CD4-positive, alpha-beta memory T cell (primary cell): ENCODE results near the gene PDSS2. TPM values are rescaled to one million over a fixed set of nuclear protein-coding genes. Genes with fewer than 3 reads are reported as not detected.
"Not testable (repeated sequence)": the region's sequence is repeated elsewhere in the genome, so short reads cannot be mapped to it uniquely, and the experiment has no call there.

ENCODE experiments used
- CTCF ChIA-PET: fragments of 350-600 bp; sonication (Branson Sonifier 250); formaldehyde crosslinking; loops from one replicate; lab custom pipeline; 2021; ENCODE audit warnings: inconsistent platforms; ENCODE audit not compliant: partially characterized antibody; lab: Charles Lee
- POLR2A ChIA-PET: fragments of 350-600 bp; sonication (Branson Sonifier 250); formaldehyde crosslinking; loops from one replicate; lab custom pipeline; 2021; ENCODE audit not compliant: partially characterized antibody; lab: Charles Lee
- DNase-seq, 5 donors: peaks; one replicate each; pipeline versions ENCODE4 v3.0.0 to v3.0.0-alpha.2; 2020 to 2022; ENCODE audit warnings: mixed read lengths in 1 of 5
- H3K27ac ChIP-seq: one replicate; pipeline ENCODE4 v1.7.0; 2013; ENCODE audit warnings: low read depth, low read length
- H3K27me3 ChIP-seq: 2 replicates; pipeline ENCODE4 v1.7.0; 2013; ENCODE audit warnings: mild to moderate bottlenecking, low read length, moderate library complexity; ENCODE audit not compliant: insufficient read depth
- H3K36me3 ChIP-seq: 2 replicates; pipeline ENCODE4 v1.7.0; 2013; ENCODE audit warnings: mild to moderate bottlenecking, low read length, moderate library complexity; ENCODE audit not compliant: insufficient read depth
- H3K4me1 ChIP-seq: 2 replicates; pipeline ENCODE4 v1.7.0; 2013; ENCODE audit warnings: mild to moderate bottlenecking, low read length, moderate library complexity; ENCODE audit not compliant: insufficient read depth
- H3K4me3 ChIP-seq, 2 donors: one replicate each; pipeline ENCODE4 v1.7.0; 2013; ENCODE audit warnings: low read length in 2 of 2, mild to moderate bottlenecking in 1 of 2
- H3K9me3 ChIP-seq, 2 donors: one replicate each; pipeline ENCODE4 v1.7.0; 2013; ENCODE audit warnings: low read length in 2 of 2, control low read depth in 1 of 2; ENCODE audit not compliant: control insufficient read depth in 1 of 2
- H3K27ac Mint-ChIP-seq, 7 donors: one replicate each; pipeline ENCODE4 v1.8.0; 2020 to 2021; ENCODE audit warnings: mixed read lengths in 7 of 7, mild to moderate bottlenecking in 6 of 7, inconsistent platforms in 3 of 7, moderate library complexity in 3 of 7
- H3K27me3 Mint-ChIP-seq, 2 donors: one replicate each; pipeline ENCODE4 v1.8.0; 2020 to 2021; ENCODE audit warnings: mixed read lengths in 2 of 2
- H3K36me3 Mint-ChIP-seq, 2 donors: one replicate each; pipeline ENCODE4 v1.8.0; 2020 to 2021; ENCODE audit warnings: mixed read lengths in 2 of 2, inconsistent platforms in 1 of 2, mild to moderate bottlenecking in 1 of 2
- H3K4me1 Mint-ChIP-seq, 4 donors: one replicate each; pipeline ENCODE4 v1.8.0; 2020 to 2021; ENCODE audit warnings: mixed read lengths in 4 of 4, mild to moderate bottlenecking in 1 of 4
- H3K4me3 Mint-ChIP-seq, 8 donors: one replicate each; pipeline ENCODE4 v1.8.0; 2020 to 2021; ENCODE audit warnings: mixed read lengths in 8 of 8, mild to moderate bottlenecking in 7 of 8, moderate library complexity in 6 of 8, inconsistent platforms in 3 of 8
- H3K9me3 Mint-ChIP-seq, 8 donors: one replicate each; pipeline ENCODE4 v1.8.0; 2020 to 2021; ENCODE audit warnings: mixed read lengths in 8 of 8, mild to moderate bottlenecking in 5 of 8, inconsistent platforms in 3 of 8, moderate library complexity in 1 of 8
- intact Hi-C: fragments of 100-400 bp; cut with micrococcal nuclease; formaldehyde crosslinking; loops from one replicate; pipeline ENCODE4 v1.15.1; 2023
- polyA plus RNA-seq, 2 donors: library from polyadenylated mRNA; unstranded; fragments of 300-500 nt; fragmentation: Illumina TruSeq; gene quantifications; one replicate each; pipeline ENCODE4 v1.2.3, GENCODE V29; 2021
- total RNA-seq, 2 experiments: library from RNA; stranded (reverse); gene quantifications; one replicate each; pipeline ENCODE4 v1.2.3, GENCODE V29; 2021

PDSS2 gene
- total and polyA plus RNA-seq, 4 experiments from 2014 or later = 10.0 to 14.3 (median 12.2) TPM

GRCh38 chr6:107122748-107123147 lies 336.6 kb downstream of the PDSS2 start:
- no peak overlapping the region for H3K27ac Mint-ChIP-seq
- Histone ChIP-seq H3K27me3 (no peaks in the 10 kb centered on the region), H3K4me1 (no peaks in the 10 kb centered on the region), H3K4me3 (no peak overlapping the region), H3K36me3 (no peaks in the 10 kb centered on the region), H3K9me3 (no peaks in the 10 kb centered on the region), H3K27ac (no peak overlapping the region)
- no peaks in the 10 kb centered on the region for H3K36me3 Mint-ChIP-seq
- POLR2A ChIA-PET = no interaction called here
- H3K27me3 Mint-ChIP-seq = no peaks in the 10 kb centered on the region
- CTCF ChIA-PET = interaction anchor here (1.3 to 2.3 kb wide), 2 partner anchors 8 to 9 kb away, joined by 5 to 6 read pairs; no protein-coding TSS in a partner anchor
- no peak for DNase-seq
- intact Hi-C loops = no loop called here
- H3K9me3 Mint-ChIP-seq = no peaks in the 10 kb centered on the region
- no peaks in the 10 kb centered on the region for H3K4me1 Mint-ChIP-seq
- no peak overlapping the region for H3K4me3 Mint-ChIP-seq

GRCh38 chr6:107121964-107122495 lies 337.3 kb downstream of the PDSS2 start:
- peaks cover 0 to under 1% of the 10 kb centered on the region in 2 donors for H3K27me3 Mint-ChIP-seq
- POLR2A ChIA-PET = no interaction called here
- Histone ChIP-seq H3K27me3 (no peaks in the 10 kb centered on the region), H3K9me3 (no peaks in the 10 kb centered on the region), H3K36me3 (no peaks in the 10 kb centered on the region), H3K27ac (no peak overlapping the region), H3K4me3 (no peak overlapping the region), H3K4me1 (no peaks in the 10 kb centered on the region)
- no peaks in the 10 kb centered on the region for H3K4me1 Mint-ChIP-seq
- no peaks in the 10 kb centered on the region for H3K9me3 Mint-ChIP-seq
- no peaks in the 10 kb centered on the region for H3K36me3 Mint-ChIP-seq
- CTCF ChIA-PET = interaction anchor here (1.3 to 2.3 kb wide), 2 partner anchors 8 to 9 kb away, joined by 5 to 6 read pairs; no protein-coding TSS in a partner anchor
- intact Hi-C loops = no loop called here
- no peak overlapping the region for H3K4me3 Mint-ChIP-seq
- DNase-seq = no peak
- H3K27ac Mint-ChIP-seq = no peak overlapping the region

DNA sequence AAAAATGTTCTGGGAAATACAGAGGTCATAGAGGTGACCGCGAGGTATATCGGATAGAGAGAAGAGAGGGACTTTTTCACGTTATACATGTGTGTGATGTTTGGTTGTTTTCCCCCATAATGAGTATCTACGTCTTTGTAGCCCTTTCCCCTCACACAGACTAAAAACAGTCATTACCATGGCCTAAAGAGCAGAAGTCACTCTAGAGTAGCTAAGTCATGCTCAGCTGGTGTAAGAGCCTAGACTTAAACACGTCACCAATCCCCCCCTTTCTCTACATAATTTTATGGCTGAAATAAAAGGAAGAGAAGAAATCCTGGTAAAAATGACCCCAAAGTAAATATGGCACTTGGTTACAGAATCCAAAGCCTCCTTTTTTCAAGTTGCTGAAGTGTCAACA lies 338.1 kb downstream of the PDSS2 start:
- H3K27me3 Mint-ChIP-seq = peaks cover 3 to 5% of the 10 kb centered on the region in 2 donors
- ChIA-PET CTCF (interaction anchor here (2.3 kb wide), 1 partner anchor 10 kb away, joined by 6 read pairs; no protein-coding TSS in a partner anchor), POLR2A (no interaction called here)
- Histone ChIP-seq H3K27ac (no peak overlapping the region), H3K9me3 (no peaks in the 10 kb centered on the region), H3K27me3 (peaks cover 4% of the 10 kb centered on the region), H3K4me1 (peaks cover 7% of the 10 kb centered on the region), H3K4me3 (no peak overlapping the region), H3K36me3 (no peaks in the 10 kb centered on the region)
- no peak overlapping the region for H3K4me3 Mint-ChIP-seq
- H3K36me3 Mint-ChIP-seq = peaks cover 0 to under 1% of the 10 kb centered on the region in 2 donors
- DNase-seq = no peak
- intact Hi-C loops = no loop called here
- H3K4me1 Mint-ChIP-seq = peaks cover 4 to 7% (median 4%) of the 10 kb centered on the region in 4 donors
- no peaks in the 10 kb centered on the region for H3K9me3 Mint-ChIP-seq
- no peak overlapping the region for H3K27ac Mint-ChIP-seq

- H3K27ac Mint-ChIP-seq = no peak overlapping the region
- intact Hi-C loops = no loop called here
- H3K4me1 Mint-ChIP-seq = peaks cover 5 to 11% (median 8%) of the 10 kb centered on the region in 4 donors
- ChIA-PET CTCF (interaction anchor here (0.6 kb wide), 2 partner anchors 20 to 164 kb away, joined by 3 read pairs; no protein-coding TSS in a partner anchor), POLR2A (no interaction called here)
- Histone ChIP-seq H3K27me3 (peaks cover 5% of the 10 kb centered on the region), H3K9me3 (no peaks in the 10 kb centered on the region), H3K4me1 (peaks cover 12% of the 10 kb centered on the region), H3K27ac (no peak overlapping the region), H3K4me3 (no peak overlapping the region), H3K36me3 (no peaks in the 10 kb centered on the region)
- no peak for DNase-seq
- H3K4me3 Mint-ChIP-seq = no peak overlapping the region
- no peaks in the 10 kb centered on the region for H3K9me3 Mint-ChIP-seq
- peaks cover 3 to 5% of the 10 kb centered on the region in 2 donors for H3K27me3 Mint-ChIP-seq
- H3K36me3 Mint-ChIP-seq = peaks cover 0 to 3% of the 10 kb centered on the region in 2 donors
These were observed 339.0 kb downstream of the PDSS2 start for GRCh38 chr6:107120404-107120803.

- Mint-ChIP-seq H3K9me3 (no peaks in the 10 kb centered on the region), H3K27me3 (peaks cover 3 to 5% of the 10 kb centered on the region in 2 donors), H3K4me3 (no peak overlapping the region), H3K4me1 (peaks cover 5 to 11% (median 9%) of the 10 kb centered on the region in 4 donors), H3K36me3 (peaks cover 0 to 3% of the 10 kb centered on the region in 2 donors), H3K27ac (no peak overlapping the region)
- intact Hi-C loops = loop anchor here (5.0 to 10.0 kb wide), 2 partner anchors 142 to 674 kb away; no protein-coding TSS in a partner anchor
- Histone ChIP-seq H3K9me3 (no peaks in the 10 kb centered on the region), H3K27ac (no peak overlapping the region), H3K4me3 (no peak overlapping the region), H3K4me1 (peaks cover 13% of the 10 kb centered on the region), H3K36me3 (no peaks in the 10 kb centered on the region), H3K27me3 (peaks cover 5% of the 10 kb centered on the region)
- CTCF ChIA-PET = interaction anchor here (0.8 kb wide), 1 partner anchor 11 kb away, joined by 4 read pairs; no protein-coding TSS in a partner anchor
- POLR2A ChIA-PET = no interaction called here
- DNase-seq = no peak
These were observed 340.4 kb downstream of the PDSS2 start for GRCh38 chr6:107118976-107119375.

DNA sequence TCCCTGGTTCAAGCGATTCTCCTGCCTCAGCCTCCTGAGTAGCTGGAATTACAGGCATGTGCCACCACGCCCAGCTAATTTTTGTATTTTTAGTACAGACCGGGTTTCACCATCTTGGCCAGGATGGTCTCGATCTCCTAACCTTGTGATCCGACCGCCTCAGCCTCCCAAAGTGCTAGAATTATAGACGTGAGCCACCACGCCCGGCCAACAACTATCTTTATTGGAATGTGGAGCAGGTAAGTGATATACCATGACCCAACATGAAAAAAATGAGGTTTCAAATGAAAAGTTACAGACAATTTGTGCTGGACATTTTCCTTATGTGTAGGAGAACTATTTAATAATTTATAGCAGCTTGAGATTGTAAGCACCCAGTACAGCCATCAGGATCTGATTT lies 340.8 kb downstream of the PDSS2 start:
- peaks cover 18% of the 10 kb centered on the region for H3K4me1 ChIP-seq
- H3K36me3 ChIP-seq, H3K27ac ChIP-seq, POLR2A ChIA-PET, H3K4me3 Mint-ChIP-seq, H3K9me3 ChIP-seq, DNase-seq, H3K27ac Mint-ChIP-seq, H3K36me3 Mint-ChIP-seq, H3K27me3 ChIP-seq, H3K27me3 Mint-ChIP-seq, H3K9me3 Mint-ChIP-seq, H3K4me3 ChIP-seq: not testable (repeated sequence)
- intact Hi-C loops = loop anchor here (5.0 to 10.0 kb wide), 2 partner anchors 141 to 674 kb away; no protein-coding TSS in a partner anchor
- CTCF ChIA-PET = interaction anchor here (0.7 to 0.8 kb wide), 2 partner anchors 10 to 114 kb away, joined by 3 to 4 read pairs; no protein-coding TSS in a partner anchor
- peaks cover 8 to 16% (median 12%) of the 10 kb centered on the region in 4 donors for H3K4me1 Mint-ChIP-seq

DNA sequence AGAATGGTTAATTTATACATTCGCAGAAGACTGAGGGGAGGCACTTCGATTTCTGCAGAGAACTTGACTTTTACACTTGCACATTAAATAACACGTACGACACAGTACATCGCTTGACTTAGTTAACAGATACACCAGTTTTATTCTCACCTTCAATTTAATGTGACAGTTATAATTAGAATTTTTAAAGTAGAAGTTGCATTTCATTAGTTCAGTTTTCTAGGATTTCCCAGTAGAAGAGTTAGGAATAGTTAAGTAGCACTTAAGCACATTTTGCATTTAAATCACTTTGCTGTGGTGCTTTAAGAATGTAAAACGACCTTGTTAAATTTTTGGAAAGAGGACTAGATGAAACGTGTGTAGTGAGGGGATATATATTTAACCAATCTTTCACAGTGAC lies 342.4 kb downstream of the PDSS2 start:
- Mint-ChIP-seq H3K4me1 (peaks cover 8 to 18% (median 13%) of the 10 kb centered on the region in 4 donors), H3K4me3 (peak overlapping the region in 7 of 8 donors; percentile 7 to 94 (median 86)), H3K27ac (peak overlapping the region in 1 of 7 donors; percentile 82), H3K9me3 (no peaks in the 10 kb centered on the region), H3K27me3 (peaks cover 3 to 5% of the 10 kb centered on the region in 2 donors), H3K36me3 (peaks cover 0 to 5% of the 10 kb centered on the region in 2 donors)
- POLR2A ChIA-PET = no interaction called here
- Histone ChIP-seq H3K36me3 (no peaks in the 10 kb centered on the region), H3K4me3 (no peak overlapping the region), H3K27me3 (peaks cover 5% of the 10 kb centered on the region), H3K27ac (no peak overlapping the region), H3K9me3 (no peaks in the 10 kb centered on the region), H3K4me1 (peaks cover 19% of the 10 kb centered on the region)
- no peak for DNase-seq
- intact Hi-C loops = loop anchor here (5.0 to 10.0 kb wide), 2 partner anchors 140 to 672 kb away; no protein-coding TSS in a partner anchor
- CTCF ChIA-PET = no interaction called here
